ENCODE measurements around the gene COL25A1.

The COL25A1 gene

GRCh38 chr4:108839333-108839732 is 463.1 kb downstream of the COL25A1 start:
- no peak for DNase-seq

DNA sequence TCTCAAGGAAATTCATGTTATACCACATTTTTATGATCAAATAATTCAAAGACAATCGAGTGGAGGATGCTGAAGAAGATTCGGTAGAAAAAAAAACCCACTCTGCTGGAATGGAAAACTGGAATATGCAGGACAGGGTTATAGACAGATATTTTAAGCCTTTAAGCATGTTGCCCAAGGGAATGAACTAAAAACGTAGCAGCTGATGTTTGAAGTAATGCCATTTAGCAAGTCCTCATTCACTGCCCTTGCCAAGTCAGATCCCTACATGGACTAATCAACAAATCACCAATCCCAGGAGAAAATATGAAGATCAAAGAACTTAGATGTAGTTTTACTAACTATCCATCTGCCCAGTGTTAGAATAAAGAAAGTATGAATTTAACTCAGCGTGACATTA is 464.0 kb downstream of the COL25A1 start:
- DNase-seq = no peak

GRCh38 chr4:108834835-108835384 is 467.5 kb downstream of the COL25A1 start:
- peak; percentile 42 for DNase-seq

GRCh38 chr4:108834166-108834834 is 468.2 kb downstream of the COL25A1 start:
- no peak for DNase-seq

- no peak for DNase-seq
Measured at GRCh38 chr4:108833046-108833445, 469.4 kb downstream of the COL25A1 start.

GRCh38 chr4:108831886-108832285 is 470.6 kb downstream of the COL25A1 start:
- no peak for DNase-seq

GRCh38 chr4:108831291-108831690 is 471.2 kb downstream of the COL25A1 start:
- no peak for DNase-seq

DNA sequence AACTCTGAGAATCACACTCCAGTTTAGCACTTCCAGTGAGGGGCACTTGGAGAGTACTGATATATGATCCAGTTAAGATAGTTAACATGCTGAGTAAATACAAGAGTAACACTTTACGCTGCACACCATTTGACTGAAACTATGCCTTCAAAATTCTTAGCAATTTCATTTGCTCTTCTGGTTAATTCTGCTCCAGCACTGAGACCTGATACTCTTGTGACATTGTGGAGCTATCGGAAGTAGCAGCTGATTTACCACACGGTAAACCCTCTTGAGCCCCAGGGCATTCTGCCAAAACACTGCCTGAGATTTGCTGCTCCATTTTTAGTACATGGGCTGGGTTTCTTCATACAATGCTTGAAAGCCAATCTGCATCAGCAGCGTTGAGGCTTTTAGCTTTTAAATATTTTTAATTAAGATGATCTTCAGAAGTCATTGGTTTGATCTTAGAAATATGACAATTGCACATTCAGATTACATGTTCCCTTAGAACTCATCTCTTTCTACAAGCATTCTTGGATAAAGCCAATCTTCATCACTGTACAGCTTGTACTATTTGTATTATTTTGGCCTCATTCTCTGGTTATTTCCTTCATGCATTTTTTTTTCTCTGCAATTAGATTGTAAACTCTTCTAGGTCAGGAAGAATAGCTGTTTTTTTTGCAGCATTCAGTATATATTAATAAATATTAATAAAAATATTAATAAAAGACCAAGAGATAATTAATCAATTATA is 471.8 kb downstream of the COL25A1 start:
- peak; percentile 83 for DNase-seq

DNA sequence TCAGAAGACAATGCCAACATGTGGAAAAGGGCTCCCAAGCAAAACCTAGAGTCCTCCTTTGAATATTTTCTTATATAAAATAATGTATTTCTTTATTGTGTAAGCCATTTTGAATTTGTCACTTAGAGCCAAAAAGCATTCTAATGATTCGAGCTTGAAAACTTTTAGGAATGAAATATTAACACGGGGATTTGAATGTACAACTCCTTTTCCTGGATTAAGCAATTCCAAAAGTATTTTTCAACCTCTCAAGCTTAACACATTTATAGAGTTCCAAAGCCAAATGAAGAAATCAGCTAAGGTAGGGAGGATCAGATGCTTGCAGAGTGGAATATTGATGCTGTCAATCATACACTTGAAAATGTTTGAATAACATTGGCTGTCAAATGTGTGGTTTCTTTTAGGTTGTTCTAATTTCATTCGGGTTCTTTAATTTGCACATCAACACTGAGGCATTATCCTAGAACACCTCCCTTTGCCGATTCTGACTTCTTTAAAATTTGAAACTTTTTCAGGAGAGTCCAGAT is 472.4 kb downstream of the COL25A1 start:
- no peak for DNase-seq

GRCh38 chr4:108828620-108829019 is 473.8 kb downstream of the COL25A1 start:
- DNase-seq = peak; percentile 75

DNA sequence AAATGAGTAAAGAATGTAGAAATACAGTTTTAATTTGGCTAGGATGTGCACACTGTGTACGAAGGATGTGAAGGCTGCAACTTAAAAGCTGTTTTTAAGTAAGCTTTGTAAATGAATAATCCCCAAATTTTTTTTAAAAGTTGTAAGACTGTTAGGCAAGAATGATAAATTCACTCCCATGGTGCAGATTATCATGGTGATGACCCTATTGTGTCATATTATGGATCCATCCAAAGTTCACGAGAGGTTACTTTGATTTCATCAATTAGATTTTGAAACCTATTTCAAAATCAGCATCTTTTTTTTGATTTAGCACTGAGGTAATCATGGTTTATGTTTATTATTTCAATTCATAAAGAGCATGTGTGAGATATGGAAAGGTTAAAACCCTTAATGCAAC is 476.7 kb downstream of the COL25A1 start:
- no peak for DNase-seq

- DNase-seq = no peak
Measured at GRCh38 chr4:108821351-108821930, 481.0 kb downstream of the COL25A1 start.

DNA sequence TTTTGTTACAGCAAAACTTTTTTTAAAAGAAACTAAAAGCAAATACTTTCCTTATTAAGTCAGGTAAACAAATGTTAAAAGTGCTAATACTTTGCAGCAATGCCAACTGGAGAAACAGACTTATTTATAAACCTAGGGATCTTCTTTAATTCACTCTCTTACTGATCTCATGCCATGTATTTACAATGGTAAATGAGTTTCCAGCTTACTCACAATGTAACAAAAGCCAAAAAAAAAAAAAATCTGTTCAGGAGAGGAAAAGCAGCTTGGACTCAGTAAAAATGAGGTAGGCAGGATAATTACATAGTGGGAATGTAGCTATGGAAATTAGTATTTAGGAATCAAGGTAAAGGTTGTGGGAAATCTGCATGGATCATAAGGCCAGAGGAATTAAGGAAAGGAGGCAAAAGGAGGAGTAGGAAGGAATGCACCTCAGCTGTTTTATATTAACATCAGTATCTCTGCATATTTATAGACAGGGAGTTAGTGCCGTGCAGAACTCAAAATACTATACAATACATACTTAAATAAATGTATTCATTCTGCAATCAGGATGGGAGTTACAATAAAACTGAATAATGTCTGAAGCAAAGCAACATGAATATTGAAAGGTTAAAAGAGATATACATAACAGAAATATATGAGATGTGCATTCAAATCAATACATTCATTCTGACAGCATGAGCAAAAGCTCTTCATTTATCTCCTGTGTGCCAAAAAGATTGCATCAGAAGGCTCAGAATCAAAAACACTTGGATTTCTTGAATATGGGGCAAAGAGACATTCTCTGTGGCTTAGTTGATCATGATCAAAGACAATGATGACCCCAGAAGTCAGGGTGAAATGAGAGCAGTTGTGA is 481.7 kb downstream of the COL25A1 start:
- no peak for DNase-seq

DNA sequence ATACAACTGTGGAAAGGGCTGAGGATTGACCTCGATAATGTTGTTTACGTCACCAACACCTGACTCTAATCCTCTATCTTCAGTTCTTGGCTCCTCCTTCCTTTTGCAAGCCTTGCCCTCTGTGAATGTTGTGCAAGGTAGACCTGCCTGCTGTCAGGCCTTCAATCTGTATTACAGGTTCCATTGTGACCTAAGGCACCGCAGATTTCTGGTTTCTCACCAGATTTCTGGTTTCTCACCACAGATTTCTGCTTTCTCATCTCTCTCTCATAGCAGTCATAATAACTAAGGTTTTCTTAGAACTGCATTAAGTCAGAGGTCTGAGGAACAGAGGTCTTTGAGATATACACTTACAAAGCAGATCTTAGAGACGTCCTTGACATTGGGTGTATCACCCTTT is 488.1 kb downstream of the COL25A1 start:
- no peak for DNase-seq

DNA sequence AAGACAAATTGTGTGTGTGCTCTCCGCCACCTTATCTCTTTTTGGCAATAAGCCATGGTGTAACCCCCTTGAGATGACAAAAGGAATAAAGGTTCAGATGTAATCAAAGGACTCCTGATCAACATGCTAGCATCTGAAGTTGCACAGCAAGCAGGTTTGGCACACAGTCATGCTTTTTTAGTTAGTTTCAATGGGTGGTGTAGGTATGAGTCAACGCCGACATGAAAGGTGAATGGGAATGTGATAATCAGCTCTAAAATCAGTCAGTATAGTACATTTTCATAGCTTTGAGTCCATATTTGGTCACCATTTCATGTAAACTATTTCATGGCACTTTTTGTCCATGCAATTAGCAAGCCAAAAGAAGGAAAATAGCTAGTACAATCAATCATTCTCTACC is 489.2 kb downstream of the COL25A1 start:
- DNase-seq = no peak

DNA sequence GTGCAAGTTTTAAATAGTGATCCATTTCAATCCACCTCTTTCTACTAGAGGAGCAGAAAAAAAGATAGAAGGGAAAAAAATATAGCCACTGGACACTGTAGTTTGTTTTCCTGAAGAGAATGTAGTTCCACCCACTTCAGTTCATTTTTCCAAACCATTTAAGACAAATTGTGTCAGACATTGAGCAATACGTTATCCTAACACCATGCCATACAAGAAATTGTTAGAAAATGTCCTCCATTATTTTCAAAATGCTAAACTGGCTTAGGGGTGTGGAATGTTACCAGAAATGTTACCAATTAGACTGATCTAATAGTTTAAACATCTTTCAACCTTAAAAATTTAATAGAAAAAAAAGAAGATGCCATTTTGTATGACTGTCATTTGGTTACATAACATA is 491.0 kb downstream of the COL25A1 start:
- no peak for DNase-seq

GRCh38 chr4:108810087-108810486 is 492.4 kb downstream of the COL25A1 start:
- DNase-seq = no peak

DNA sequence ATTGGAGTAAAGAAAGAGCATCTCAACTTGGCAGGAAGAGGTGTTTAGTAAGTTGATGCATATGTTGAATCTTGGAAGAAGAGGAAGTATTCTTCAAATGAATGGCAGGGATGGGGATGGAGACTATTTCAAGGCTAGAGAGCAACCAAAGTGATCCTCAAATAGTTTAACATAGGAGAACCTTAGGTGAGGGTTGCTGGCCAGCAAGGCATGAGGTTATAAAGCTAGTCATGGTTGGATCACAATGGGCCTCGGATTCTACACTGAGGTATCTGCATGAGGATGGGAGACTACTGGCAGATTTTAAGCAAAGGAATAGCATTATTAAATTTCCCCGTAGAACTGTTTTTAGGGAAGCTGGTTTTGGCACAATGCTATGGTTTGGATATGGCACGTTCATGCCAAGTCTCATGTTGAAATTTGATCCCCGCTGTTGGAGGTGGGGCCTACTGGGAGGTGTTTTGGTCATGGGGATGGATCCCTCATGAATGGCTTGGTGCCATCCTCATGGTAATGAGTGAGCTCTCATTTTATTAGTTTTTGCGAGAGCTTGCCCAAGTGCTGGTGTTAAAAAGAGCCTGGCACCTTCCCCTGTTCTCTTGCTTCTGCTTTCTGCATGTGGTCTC is 497.7 kb downstream of the COL25A1 start:
- no peak for DNase-seq

DNA sequence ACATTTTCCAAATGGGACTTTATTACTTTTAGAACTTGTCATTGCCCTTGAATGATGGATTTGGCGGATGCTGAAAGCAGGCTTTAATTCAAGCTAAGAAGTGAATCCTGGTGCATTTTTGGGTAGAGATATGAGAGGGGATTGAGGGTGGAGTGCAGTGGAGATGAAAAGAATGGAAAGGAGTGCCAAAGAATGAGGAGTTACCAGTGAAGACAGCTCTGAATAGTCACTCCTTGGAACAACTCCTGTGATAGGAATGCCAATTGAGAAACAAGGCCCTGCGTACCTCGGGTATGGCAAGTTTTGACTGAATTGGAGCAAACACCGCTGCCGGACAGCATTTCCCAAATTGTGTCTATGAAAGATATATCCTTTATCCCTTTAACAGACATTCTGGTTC is 503.2 kb downstream of the COL25A1 start:
- no peak for DNase-seq

- DNase-seq = peak; percentile 10
Measured at GRCh38 chr4:108796173-108796572, 506.3 kb downstream of the COL25A1 start.

- no peak for DNase-seq
Measured at GRCh38 chr4:108795733-108796132, 506.7 kb downstream of the COL25A1 start.

- no peak for DNase-seq
Measured at GRCh38 chr4:108794136-108794535, 508.3 kb downstream of the COL25A1 start.

All from NCI-H82 (cell line).